GM21717 (cell line): Measurements from ENCODE around the gene AGPAT2.

Experiments used
- ATAC-seq: cut with Tn5 transposase; IDR thresholded peaks from one replicate; pipeline ENCODE4 v1.9.1; 2021; ENCODE audit warnings: mild to moderate bottlenecking, moderate library complexity; ENCODE audit not compliant: unreplicated experiment

AGPAT2 gene

DNA sequence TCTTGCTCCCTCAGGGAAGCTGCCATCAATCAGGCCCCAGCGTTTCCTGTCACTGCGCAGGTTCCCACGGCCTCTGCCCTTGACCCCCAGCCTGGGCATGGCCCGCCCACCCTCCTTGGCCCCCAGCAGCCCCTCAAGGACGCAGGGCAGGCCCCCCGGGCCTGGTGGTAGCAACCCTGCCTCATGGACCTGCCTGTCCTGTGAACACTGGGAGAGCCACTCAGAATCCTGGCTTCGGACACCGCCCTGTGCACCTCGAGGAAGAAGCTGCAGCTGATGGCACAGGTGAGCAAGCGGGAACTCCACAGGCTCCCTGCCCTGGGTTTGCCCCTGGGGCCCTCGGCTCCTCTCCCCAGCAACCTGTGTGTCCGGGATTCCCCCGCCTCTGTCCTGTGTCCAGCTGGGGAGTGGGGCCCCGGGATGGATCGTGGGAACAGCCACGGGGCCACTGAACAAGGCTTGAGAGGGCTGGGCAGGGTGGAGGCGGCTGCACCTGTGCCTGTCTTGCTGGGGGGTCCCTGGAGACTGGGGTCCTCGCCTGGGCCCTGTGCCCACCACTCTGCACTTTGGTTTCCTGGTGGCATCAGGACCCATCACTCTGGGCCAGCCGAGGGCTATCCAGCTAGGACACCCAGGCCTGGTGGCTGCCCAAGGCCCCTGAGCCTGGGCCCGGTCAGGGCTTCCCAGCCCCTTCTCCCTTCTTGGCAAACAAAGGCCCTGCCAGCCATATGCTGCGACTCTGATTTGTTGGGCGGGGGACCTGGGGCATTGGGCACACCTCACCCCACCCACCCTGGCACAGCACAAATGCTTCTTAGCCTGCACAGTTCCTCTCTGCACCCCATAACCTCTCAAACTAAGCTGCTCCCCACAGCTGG lies 58.0 kb downstream of the AGPAT2 start:
- no peak for ATAC-seq

DNA sequence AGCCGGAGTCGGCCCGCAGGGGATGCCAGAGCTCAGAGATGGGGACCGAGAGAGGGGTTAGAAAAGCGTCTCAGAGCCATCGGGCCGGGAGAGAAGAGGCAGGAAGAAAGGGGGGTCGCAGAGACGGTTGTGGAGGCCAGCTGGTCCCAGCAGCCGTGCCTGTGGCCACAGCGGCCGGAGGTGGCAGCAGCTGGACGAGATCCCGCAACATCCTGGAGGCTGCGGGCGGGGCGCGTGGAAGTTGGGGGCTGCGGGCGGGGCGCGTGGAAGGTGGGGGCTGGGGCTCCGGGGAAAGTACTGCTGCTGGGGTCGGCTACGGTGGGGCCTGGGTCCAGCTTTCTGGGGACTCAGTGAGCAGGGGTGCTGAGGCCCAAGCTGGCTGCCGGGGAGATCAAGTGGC lies 59.0 kb downstream of the AGPAT2 start:
- ATAC-seq = no peak

DNA sequence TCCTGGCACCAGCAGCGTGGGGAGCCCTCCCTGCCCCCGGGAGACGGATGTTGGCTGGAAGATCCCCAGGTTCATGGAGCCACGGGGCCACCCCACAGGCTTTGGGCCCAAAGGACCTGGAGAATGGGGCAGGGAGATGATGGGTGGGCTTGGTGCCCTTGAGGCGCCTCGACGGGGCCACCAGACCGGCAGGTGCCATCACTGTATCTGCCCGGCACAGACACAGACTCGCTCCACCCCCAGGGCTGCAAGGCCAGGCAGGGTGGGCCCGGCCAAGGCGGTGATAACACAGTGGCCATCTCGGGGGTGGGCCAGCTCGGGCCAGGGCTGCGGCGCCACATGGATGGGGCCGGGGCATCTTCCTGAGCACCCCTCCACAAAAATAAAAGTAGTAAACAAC lies 59.6 kb downstream of the AGPAT2 start:
- ATAC-seq = no peak

DNA sequence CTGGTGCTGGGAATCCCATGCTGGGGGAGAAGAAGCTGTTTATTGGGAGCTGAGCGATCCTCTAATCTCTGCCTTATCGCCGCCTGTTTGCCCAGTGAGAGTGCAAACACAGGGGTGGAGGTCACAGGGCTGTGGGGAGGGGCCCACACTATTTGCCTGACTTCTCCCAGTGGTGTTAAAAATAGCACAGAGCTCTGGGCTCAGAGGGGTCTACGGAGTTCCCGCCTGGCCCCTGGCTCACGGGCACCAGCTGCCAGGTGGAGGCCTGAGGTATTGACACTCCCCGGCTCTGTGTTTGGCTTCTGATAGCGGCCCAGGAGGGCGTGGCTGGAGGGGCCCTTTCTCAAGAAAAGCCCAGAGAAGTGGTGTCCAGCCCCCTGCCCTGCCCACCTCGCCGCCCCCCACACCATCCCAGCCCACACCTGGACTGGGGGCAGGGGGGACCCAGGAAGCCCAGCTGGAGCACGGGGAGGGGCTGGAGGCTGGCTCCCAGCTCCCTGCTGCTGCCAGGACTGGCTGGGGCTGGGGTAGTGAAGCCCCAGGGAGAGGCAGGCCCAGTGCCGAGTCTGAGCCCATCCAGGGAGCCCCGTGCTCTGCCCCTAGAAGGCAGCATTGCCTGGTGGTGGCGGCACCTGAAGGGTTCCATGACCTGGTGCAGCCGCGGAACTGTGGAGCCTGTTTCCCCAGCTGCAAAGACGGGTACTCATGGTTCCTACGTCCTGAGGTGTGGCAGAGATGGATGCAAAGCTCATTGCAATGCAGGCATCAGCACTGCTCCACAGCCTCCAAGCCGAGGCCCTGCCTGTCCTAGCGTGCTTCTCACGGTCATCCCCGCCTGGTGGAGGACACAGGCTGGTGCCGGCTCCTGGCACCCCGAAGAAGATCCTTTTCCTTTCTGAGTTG lies 60.3 kb downstream of the AGPAT2 start:
- no peak for ATAC-seq

DNA sequence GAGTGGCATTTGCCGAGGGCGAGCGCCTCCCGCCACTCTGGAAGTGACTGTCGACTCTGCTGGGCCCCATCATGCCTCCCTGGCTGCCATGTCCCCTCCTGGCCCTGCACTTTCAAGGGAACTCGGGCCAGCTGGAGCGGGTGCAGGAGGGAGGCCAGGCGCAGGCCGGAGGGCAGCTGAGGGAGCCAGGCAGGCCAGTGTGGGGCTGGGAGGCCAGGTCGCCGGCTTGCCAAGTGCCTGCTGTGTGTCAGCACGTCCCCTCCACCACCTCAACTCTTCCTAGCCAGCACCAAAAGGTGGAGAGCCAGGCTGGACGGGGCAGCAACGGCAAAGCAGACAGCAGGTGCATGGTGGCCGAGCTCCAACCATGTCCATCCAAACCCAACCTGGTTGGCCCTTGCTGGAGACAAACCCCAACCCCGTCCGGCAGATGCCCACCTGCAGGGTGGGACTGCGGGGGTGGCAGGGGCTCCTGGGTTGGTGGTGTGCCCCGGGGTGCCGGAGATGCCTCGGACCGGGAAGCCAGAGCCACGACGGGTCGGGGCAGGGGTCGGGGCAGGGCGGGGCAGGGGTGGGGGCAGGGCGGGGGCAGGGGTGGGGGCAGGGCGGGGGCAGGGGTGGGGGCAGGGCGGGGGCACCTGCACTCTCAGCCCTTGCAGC lies 61.1 kb downstream of the AGPAT2 start:
- no peak for ATAC-seq

DNA sequence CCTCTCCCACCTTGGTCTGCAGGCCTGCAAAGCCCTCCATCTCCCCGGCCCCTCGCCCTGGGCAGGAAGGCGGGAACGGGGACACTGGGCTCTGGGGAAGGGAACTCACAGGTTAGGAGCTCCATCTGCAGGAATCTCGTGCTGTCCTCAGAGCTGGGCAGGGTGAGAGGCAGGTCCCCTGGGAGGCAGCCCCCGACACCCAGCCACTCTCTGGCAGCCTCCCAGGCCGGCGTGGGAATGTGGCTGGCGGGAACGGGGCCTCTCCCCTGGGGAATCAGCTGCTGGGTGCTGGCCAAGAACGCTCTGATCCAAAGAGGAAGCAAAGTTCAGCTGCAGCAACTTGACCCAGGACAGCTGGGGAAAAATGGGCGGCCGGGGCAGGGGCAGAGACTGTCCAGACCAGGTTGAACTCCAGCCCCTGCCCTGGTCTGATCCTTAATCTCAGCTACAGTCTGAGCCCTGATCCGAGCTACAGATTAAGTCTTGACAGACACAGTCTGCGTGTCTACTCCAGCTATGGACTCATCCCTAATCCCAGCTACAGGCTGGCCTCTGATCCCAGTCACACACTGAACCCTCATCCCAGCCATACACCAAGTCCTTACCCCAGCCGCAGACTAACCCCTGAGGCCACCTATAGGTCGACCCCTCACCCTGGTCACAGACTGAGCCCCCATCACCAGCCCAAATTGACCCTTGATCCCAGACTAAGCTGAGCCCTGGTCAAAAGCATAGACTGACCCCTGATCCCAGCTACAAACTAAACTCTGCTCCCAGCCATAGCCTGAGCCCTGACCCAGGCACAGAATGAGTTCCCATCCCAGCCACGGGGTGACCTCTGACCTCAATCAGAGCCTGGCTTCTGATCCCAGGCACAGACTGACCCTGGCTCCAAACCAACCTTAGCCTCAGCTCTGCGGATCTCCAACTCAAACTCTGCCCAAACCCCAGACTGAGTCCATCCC lies 61.9 kb downstream of the AGPAT2 start:
- ATAC-seq = no peak

DNA sequence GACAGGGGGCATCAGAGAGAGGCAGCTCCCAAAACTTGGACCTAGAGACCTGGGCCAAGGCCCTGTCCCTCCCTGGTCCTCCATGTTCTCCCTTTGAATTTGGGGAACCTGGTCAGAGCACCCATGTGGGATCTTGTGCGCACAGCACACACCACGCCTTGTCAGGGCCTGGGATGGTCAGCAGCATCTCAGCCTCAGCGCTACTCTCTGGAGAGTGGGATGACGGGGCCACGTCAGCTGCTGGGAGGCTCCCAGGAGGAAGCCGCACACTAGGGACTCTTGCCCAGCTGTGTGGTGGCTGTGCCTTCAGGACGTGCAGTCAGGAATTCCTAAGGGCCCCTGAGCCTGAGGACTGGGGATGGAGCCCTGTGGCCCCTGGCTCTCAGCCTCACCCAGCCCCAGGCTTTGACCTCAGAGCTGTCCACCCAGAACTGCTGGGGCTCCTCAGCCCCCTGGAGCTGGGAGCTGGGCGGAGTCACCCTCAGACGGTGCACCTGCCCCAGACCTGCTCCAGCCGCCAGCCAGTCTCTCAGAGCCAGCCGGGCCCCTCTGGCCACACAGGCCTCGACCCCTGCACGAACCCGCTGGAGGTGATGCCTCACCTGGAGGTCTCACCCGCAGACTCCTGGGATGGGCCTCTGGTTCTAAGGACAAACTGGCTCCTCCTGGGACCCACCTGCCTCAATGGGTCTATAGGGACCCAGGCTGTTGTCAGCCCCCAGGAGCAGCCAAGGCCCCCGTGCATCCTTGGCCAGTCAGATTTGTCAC lies 62.9 kb downstream of the AGPAT2 start:
- no peak for ATAC-seq

DNA sequence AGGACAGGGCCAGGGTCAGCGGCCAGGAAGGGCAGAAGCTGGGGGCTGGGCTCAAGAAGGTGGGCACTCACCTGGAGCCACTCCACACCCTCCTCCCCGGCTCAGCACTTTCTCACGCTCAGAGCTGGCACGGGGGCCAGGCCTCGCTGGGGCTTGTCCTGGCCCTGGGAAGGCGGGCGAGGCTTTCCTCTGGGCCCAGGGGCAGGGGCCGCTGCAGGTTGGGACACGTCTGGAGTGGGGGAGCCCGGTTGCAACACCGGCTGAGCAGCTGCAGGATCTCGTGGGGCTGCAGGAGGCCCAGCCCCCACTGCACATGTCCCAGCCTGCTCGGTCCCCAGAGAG lies 63.4 kb downstream of the AGPAT2 start:
- no peak for ATAC-seq
